RWPE1 (cell line): ENCODE results near the gene JMJD6.
A peak's percentile ranks its signal among the peaks of the same experiment; 100 is the strongest.

Experiments used
- CTCF ChIA-PET: fragments of 350-600 bp; sonication (Branson Sonifier 250); formaldehyde crosslinking; extraction: SDS; loops from one replicate; lab custom pipeline; 2021; lab: Yijun Ruan, JAX
- POLR2A ChIA-PET: fragments of 400-600 bp; formaldehyde crosslinking; extraction: SDS; loops from one replicate; lab custom pipeline; 2020; ENCODE audit warnings: antibody characterized with exemption; ENCODE audit not compliant: low non-redundant PET; lab: Yijun Ruan, JAX
- DNase-seq: peaks from one replicate; pipeline ENCODE4 v3.0.0; 2012; ENCODE audit warnings: low spot score
- H3K27ac ChIP-seq: fragments of 450-650 bp; 2 replicates; pipeline ENCODE4 v1.5.1; 2017
- TF ChIP-seq, protein P1 (sequence below): fragments of 450-650 bp; conservative IDR thresholded peaks from 2 replicates; pipeline ENCODE4 v1.5.1; 2017; ENCODE audit warnings: low read depth, mild to moderate bottlenecking

Gene JMJD6

GRCh38 chr17:76718516-76718915, 7.9 kb downstream of the JMJD6 start:
- CTCF ChIA-PET, result interaction anchor here (0.7 kb wide), 1 partner anchor 89 kb away, joined by 6 read pairs; no protein-coding TSS in a partner anchor
- TF ChIP-seq, protein P1, sequence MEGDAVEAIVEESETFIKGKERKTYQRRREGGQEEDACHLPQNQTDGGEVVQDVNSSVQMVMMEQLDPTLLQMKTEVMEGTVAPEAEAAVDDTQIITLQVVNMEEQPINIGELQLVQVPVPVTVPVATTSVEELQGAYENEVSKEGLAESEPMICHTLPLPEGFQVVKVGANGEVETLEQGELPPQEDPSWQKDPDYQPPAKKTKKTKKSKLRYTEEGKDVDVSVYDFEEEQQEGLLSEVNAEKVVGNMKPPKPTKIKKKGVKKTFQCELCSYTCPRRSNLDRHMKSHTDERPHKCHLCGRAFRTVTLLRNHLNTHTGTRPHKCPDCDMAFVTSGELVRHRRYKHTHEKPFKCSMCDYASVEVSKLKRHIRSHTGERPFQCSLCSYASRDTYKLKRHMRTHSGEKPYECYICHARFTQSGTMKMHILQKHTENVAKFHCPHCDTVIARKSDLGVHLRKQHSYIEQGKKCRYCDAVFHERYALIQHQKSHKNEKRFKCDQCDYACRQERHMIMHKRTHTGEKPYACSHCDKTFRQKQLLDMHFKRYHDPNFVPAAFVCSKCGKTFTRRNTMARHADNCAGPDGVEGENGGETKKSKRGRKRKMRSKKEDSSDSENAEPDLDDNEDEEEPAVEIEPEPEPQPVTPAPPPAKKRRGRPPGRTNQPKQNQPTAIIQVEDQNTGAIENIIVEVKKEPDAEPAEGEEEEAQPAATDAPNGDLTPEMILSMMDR, result no peak
- H3K27ac ChIP-seq, result peak overlapping the region; percentile 68
- POLR2A ChIA-PET, result no interaction called here
- DNase-seq, result no peak

GRCh38 chr17:76716839-76717215, 9.6 kb downstream of the JMJD6 start:
- H3K27ac ChIP-seq, result peak overlapping the region; percentile 88
- TF ChIP-seq, protein P1, result no peak
- ChIA-PET POLR2A (interaction anchor here (0.6 kb wide), 1 partner anchor 1566 kb away, joined by 8 read pairs; no protein-coding TSS in a partner anchor), CTCF (interaction anchor here (0.6 to 1.5 kb wide), 2 partner anchors 11 to 194 kb away, joined by 3 to 4 read pairs; no protein-coding TSS in a partner anchor)
- no peak for DNase-seq

DNA sequence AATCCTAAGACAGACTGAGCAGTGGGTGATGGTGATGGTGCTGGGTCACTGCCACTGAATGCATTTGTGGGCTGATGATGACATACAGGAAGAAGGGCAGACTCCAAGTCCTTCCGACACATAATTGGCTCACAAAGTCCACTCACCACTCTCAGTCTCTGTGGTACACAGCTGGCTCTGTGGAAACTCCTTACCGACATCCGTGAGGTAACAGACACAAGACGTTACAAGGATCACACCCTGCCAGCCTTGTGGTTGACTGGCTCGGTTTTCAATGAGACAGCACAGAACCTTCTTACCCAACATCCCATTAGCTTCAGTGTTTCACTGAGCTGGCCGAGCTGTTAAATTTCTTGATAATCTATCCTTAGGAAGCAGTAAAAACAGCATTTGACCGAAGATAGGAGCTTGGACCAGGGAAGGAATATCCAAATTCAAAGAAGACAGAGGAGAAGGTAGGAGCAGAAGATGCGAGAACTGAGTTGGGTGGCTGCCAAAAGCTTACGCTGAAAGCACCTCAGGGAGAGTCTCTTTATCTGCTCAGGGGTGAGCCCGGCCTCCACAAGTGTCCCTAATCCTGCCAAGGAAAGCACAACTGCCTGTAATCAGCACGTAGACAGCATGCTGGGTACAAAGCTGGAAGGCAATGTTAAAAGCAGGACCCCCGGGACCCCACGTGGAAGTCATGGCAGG, 10.1 kb downstream of the JMJD6 start:
- POLR2A ChIA-PET, result interaction anchor here (0.6 kb wide), 1 partner anchor 1566 kb away, joined by 8 read pairs; no protein-coding TSS in a partner anchor
- TF ChIP-seq, protein P1, result no peak
- CTCF ChIA-PET, result interaction anchor here (1.5 kb wide), 1 partner anchor 193 kb away, joined by 4 read pairs; no protein-coding TSS in a partner anchor
- DNase-seq, result no peak
- peak overlapping the region; percentile 88 for H3K27ac ChIP-seq

DNA sequence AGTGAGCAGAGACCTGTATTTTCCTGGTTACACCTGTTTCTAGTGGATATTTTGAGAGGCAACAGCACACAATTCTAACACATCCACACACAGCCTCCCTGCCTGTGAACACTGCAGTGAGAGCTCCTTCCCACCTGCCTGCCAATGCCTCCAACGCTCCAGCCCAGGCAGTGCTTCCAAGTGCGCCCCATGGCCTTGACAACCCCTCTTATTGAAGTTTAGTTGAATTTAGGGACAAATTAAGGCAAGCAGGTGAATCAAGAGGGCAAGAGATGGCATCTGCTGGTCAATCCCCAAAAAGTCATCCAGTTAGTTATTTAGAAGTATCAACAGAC, 10.9 kb downstream of the JMJD6 start:
- POLR2A ChIA-PET, result no interaction called here
- no peak for DNase-seq
- peak overlapping the region; percentile 88 for H3K27ac ChIP-seq
- CTCF ChIA-PET, result interaction anchor here (0.6 kb wide), 1 partner anchor 29 kb away, joined by 4 read pairs; no protein-coding TSS in a partner anchor
- TF ChIP-seq, protein P1, result no peak

- POLR2A ChIA-PET, result no interaction called here
- H3K27ac ChIP-seq, result peak overlapping the region; percentile 88
- CTCF ChIA-PET, result interaction anchor here (0.6 kb wide), 2 partner anchors 28 to 318 kb away, joined by 3 to 4 read pairs; no protein-coding TSS in a partner anchor
- no peak for DNase-seq
- TF ChIP-seq, protein P1, result peak; percentile 90
Measured at GRCh38 chr17:76714822-76715495, 11.4 kb downstream of the JMJD6 start.

DNA sequence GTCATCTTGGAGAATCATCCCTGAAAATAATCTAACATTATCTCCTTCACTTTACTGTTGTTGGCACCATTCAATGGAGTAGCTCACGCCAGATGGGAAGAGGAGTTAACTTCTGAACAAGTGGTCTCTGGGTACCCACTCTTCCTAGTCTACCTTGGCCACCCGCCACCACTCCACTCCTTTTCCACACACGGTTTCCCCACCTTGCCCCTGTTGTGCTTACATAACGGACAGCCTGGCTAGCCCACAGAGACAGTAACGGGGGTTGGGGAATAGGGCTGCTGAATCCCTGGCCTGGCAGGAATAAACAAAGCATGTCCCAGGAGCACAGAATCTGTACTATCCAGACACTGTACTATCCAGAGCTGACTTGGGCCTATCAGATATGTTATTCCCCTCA, 12.1 kb downstream of the JMJD6 start:
- POLR2A ChIA-PET, result no interaction called here
- CTCF ChIA-PET, result interaction anchor here (0.5 to 0.8 kb wide), 4 partner anchors 44 to 317 kb away, joined by 3 to 6 read pairs (median 3); no protein-coding TSS in a partner anchor

More for the DNA sequence above, 12.1 kb downstream of the JMJD6 start:
- TF ChIP-seq, protein P1, result no peak
- no peak for DNase-seq
- H3K27ac ChIP-seq, result 0 out of 2 replicates have a peak overlapping the region, but pooled peaks have one; percentile 88
